HepG2 (cell line): ENCODE measurements around the gene TUBB. TPM values are rescaled to one million over a fixed set of nuclear protein-coding genes. Genes with fewer than 3 reads are reported as not detected.

Experiments used
- ARID2 ChIP-seq: sonication (generic); formaldehyde crosslinking; IDR thresholded peaks from 2 replicates; pipeline ENCODE4 v1.8.1; 2022; ENCODE audit warnings: mild to moderate bottlenecking, missing genetic modification reagents, borderline replicate concordance
- CSRNP1 ChIP-seq: sonication (generic); formaldehyde crosslinking; IDR thresholded peaks from 2 replicates; pipeline ENCODE4 v1.8.1; 2023; ENCODE audit warnings: mild to moderate bottlenecking, missing genetic modification reagents
- GABPA ChIP-seq, 2 experiments: IDR thresholded peaks; 2 replicates each; pipeline ENCODE4 v1.6.1; 2011 to 2016; ENCODE audit warnings: low read depth in 2 of 2, low read length in 1 of 2, missing biosample characterization in 1 of 2, missing genetic modification characterization in 1 of 2
- KDM2A ChIP-seq: sonication (generic); formaldehyde crosslinking; IDR thresholded peaks from 2 replicates; pipeline ENCODE4 v1.4.0; 2020; ENCODE audit warnings: low read depth, missing genetic modification reagents, borderline replicate concordance
- KLF11 ChIP-seq: IDR thresholded peaks from 2 replicates; pipeline ENCODE4 v1.6.1; 2016; ENCODE audit warnings: missing compliant biosample characterization
- NFIB ChIP-seq: sonication (generic); formaldehyde crosslinking; IDR thresholded peaks from 2 replicates; pipeline ENCODE4 v1.9.0; 2021; ENCODE audit warnings: missing genetic modification reagents, mild to moderate bottlenecking, borderline replicate concordance
- TRIM24 ChIP-seq: sonication (generic); formaldehyde crosslinking; IDR thresholded peaks from 2 replicates; pipeline ENCODE4 v1.8.0; 2022; ENCODE audit warnings: mild to moderate bottlenecking, missing genetic modification reagents
- YEATS2 ChIP-seq: sonication (generic); formaldehyde crosslinking; IDR thresholded peaks from 2 replicates; pipeline ENCODE4 v1.4.0; 2020; ENCODE audit warnings: missing genetic modification reagents, borderline replicate concordance
- ZC3H13 ChIP-seq: sonication (generic); formaldehyde crosslinking; IDR thresholded peaks from 2 replicates; pipeline ENCODE4 v1.8.1; 2023; ENCODE audit warnings: mild to moderate bottlenecking, missing genetic modification reagents, moderate library complexity
- ZFP91 ChIP-seq: sonication (generic); formaldehyde crosslinking; IDR thresholded peaks from 2 replicates; pipeline ENCODE4 v1.9.0; 2022; ENCODE audit warnings: missing genetic modification reagents, mild to moderate bottlenecking, borderline replicate concordance
- ZNF138 ChIP-seq: sonication (generic); formaldehyde crosslinking; IDR thresholded peaks from 2 replicates; pipeline ENCODE4 v1.5.0; 2020; ENCODE audit warnings: mild to moderate bottlenecking, low read depth, missing genetic modification reagents
- ZNF260 ChIP-seq: sonication (generic); formaldehyde crosslinking; IDR thresholded peaks from 2 replicates; pipeline ENCODE4 v1.4.0; 2020; ENCODE audit warnings: missing genetic modification reagents, low read depth, mild to moderate bottlenecking, borderline replicate concordance
- ZNF333 ChIP-seq: sonication (generic); formaldehyde crosslinking; IDR thresholded peaks from 2 replicates; pipeline ENCODE4 v1.4.0; 2020; ENCODE audit warnings: mild to moderate bottlenecking, missing genetic modification reagents, borderline replicate concordance
- ZNF367 ChIP-seq: sonication (generic); formaldehyde crosslinking; IDR thresholded peaks from 2 replicates; pipeline ENCODE4 v1.4.0; 2020; ENCODE audit warnings: missing genetic modification reagents, borderline replicate concordance
- ZNF564 ChIP-seq: sonication (generic); formaldehyde crosslinking; IDR thresholded peaks from 2 replicates; pipeline ENCODE4 v1.8.1; 2023; ENCODE audit warnings: mild to moderate bottlenecking, missing genetic modification reagents
- ZNF652 ChIP-seq: IDR thresholded peaks from 2 replicates; pipeline ENCODE4 v1.6.1; 2016; ENCODE audit warnings: low read depth, borderline replicate concordance
- ZNF660 ChIP-seq: sonication (generic); formaldehyde crosslinking; IDR thresholded peaks from 2 replicates; pipeline ENCODE4 v1.5.1; 2020; ENCODE audit warnings: mild to moderate bottlenecking, low read depth, missing genetic modification reagents, borderline replicate concordance
- ZNF724P ChIP-seq: sonication (generic); formaldehyde crosslinking; IDR thresholded peaks from 2 replicates; pipeline ENCODE4 v1.8.0; 2022; ENCODE audit warnings: missing genetic modification reagents, borderline replicate concordance
- ZNF777 ChIP-seq: sonication (generic); formaldehyde crosslinking; IDR thresholded peaks from 2 replicates; pipeline ENCODE4 v1.4.0; 2020; ENCODE audit warnings: missing genetic modification reagents
- polyA plus RNA-seq, 8 experiments: library from polyadenylated mRNA; depleted of rRNA in 3 of 8; stranded (reverse) in 7 of 8; unstranded in 1 of 8; fragments of >200 nt; fragmentation: Illumina TruSeq in 4 of 8; extraction: Trizol in 4 of 8; gene quantifications; 2 replicates each; pipeline versions ENCODE4 v1.2.1 to v1.2.3, GENCODE V29; 2011 to 2016; ENCODE audit warnings: low read depth in 4 of 8, missing spikeins in 1 of 8, mixed read lengths in 1 of 8; ENCODE audit not compliant: insufficient read depth in 1 of 8
- total RNA-seq, 5 experiments: library from RNA; depleted of rRNA; stranded (reverse); fragments of >200 nt; fragmentation: Illumina TruSeq; extraction: Trizol; gene quantifications; 2 replicates each; pipeline ENCODE4 v1.2.3, GENCODE V29; 2016; ENCODE audit warnings: low read depth in 1 of 5
- TF ChIP-seq, protein P1 (sequence below): IDR thresholded peaks from 2 replicates; pipeline ENCODE4 v1.4.0; 2020; ENCODE audit warnings: mild to moderate bottlenecking, missing genetic modification reagents
- TF ChIP-seq, protein P2 (sequence below): sonication (generic); formaldehyde crosslinking; IDR thresholded peaks from 2 replicates; pipeline ENCODE4 v1.5.0; 2020; ENCODE audit warnings: mild to moderate bottlenecking, low read depth, missing genetic modification reagents, borderline replicate concordance

TUBB gene
- total and polyA plus RNA-seq, 2 of the 13 experiments (the other 11 are each of a cell fraction or from before 2014, with no cell fraction given) = 911 to 1,163 TPM

- peak; percentile 59; the same call in 1 of the 2 replicates for TF ChIP-seq CSRNP1 (CRISPR knock-in tag)
- TF ChIP-seq ZC3H13 (CRISPR knock-in tag) = peak; percentile 88
- TF ChIP-seq ZNF333 = peak; percentile 95
- TF ChIP-seq ZNF724P (CRISPR knock-in tag) = no peak
- TF ChIP-seq, protein P1, sequence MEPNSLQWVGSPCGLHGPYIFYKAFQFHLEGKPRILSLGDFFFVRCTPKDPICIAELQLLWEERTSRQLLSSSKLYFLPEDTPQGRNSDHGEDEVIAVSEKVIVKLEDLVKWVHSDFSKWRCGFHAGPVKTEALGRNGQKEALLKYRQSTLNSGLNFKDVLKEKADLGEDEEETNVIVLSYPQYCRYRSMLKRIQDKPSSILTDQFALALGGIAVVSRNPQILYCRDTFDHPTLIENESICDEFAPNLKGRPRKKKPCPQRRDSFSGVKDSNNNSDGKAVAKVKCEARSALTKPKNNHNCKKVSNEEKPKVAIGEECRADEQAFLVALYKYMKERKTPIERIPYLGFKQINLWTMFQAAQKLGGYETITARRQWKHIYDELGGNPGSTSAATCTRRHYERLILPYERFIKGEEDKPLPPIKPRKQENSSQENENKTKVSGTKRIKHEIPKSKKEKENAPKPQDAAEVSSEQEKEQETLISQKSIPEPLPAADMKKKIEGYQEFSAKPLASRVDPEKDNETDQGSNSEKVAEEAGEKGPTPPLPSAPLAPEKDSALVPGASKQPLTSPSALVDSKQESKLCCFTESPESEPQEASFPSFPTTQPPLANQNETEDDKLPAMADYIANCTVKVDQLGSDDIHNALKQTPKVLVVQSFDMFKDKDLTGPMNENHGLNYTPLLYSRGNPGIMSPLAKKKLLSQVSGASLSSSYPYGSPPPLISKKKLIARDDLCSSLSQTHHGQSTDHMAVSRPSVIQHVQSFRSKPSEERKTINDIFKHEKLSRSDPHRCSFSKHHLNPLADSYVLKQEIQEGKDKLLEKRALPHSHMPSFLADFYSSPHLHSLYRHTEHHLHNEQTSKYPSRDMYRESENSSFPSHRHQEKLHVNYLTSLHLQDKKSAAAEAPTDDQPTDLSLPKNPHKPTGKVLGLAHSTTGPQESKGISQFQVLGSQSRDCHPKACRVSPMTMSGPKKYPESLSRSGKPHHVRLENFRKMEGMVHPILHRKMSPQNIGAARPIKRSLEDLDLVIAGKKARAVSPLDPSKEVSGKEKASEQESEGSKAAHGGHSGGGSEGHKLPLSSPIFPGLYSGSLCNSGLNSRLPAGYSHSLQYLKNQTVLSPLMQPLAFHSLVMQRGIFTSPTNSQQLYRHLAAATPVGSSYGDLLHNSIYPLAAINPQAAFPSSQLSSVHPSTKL (CRISPR knock-in tag) = no peak; the same call in none of the 2 replicates
- peak; percentile 79; the same call in 1 of the 2 replicates for TF ChIP-seq KLF11 (CRISPR knock-in tag)
- no peak for TF ChIP-seq GABPA (IDR thresholded peaks at IDR 0.05; ENCODE audit: low read depth, low read length)
- TF ChIP-seq GABPA (CRISPR knock-in tag; IDR thresholded peaks at IDR 0.05; ENCODE audit: low read depth) = no peak
- TF ChIP-seq ZNF367 (CRISPR knock-in tag) = peak; percentile 70; the same call in 1 of the 2 replicates
- peak; percentile 89; the same call in 1 of the 2 replicates for TF ChIP-seq ZNF138 (CRISPR knock-in tag)
- no peak for TF ChIP-seq ZNF260
- no peak for TF ChIP-seq TRIM24
- TF ChIP-seq YEATS2 (CRISPR knock-in tag) = peak; percentile 85; the same call in 1 of the 2 replicates
- peak; percentile 66; the same call in 1 of the 2 replicates for TF ChIP-seq KDM2A (CRISPR knock-in tag)
- TF ChIP-seq ZNF777 (CRISPR knock-in tag) = peak; percentile 55; the same call in 1 of the 2 replicates
- TF ChIP-seq NFIB (CRISPR knock-in tag) = no peak
- TF ChIP-seq ZFP91 (CRISPR knock-in tag) = peak; percentile 92
- TF ChIP-seq ZNF652 = peak; percentile 28; the same call in 1 of the 2 replicates
- no peak for TF ChIP-seq ARID2 (CRISPR knock-in tag)
- TF ChIP-seq ZNF660 (CRISPR knock-in tag) = no peak
- TF ChIP-seq ZNF564 (CRISPR knock-in tag) = peak; percentile 90
- TF ChIP-seq, protein P2, sequence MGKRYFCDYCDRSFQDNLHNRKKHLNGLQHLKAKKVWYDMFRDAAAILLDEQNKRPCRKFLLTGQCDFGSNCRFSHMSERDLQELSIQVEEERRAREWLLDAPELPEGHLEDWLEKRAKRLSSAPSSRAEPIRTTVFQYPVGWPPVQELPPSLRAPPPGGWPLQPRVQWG (CRISPR knock-in tag) = no peak
Measured at GRCh38 chr6:30744054-30744805, 24.1 kb downstream of the TUBB start, which contains the start of gene IER3 (continued).
